ENCODE data around the gene COL16A1.

COL16A1 gene

GRCh38 chr1:31667065-31667785 lies 36.6 kb downstream of the COL16A1 start:
- DNase-seq (ENCODE audit: low read depth in 2 of 2, low spot score in 1 of 2) = no peak

GRCh38 chr1:31666263-31666963 lies 37.4 kb downstream of the COL16A1 start:
- no peak for DNase-seq (ENCODE audit: low read depth in 2 of 2, low spot score in 1 of 2)

GRCh38 chr1:31665234-31665878 lies 38.5 kb downstream of the COL16A1 start:
- no peak for DNase-seq (ENCODE audit: low read depth in 2 of 2, low spot score in 1 of 2)

- DNase-seq (ENCODE audit: low read depth in 2 of 2, low spot score in 1 of 2) = no peak
Measured at GRCh38 chr1:31664528-31664927, 39.3 kb downstream of the COL16A1 start.

GRCh38 chr1:31663622-31664452 lies 40.0 kb downstream of the COL16A1 start:
- peak; percentile 29 to 44 for DNase-seq (ENCODE audit: low read depth in 2 of 2, low spot score in 1 of 2)

- no peak for DNase-seq (ENCODE audit: low read depth in 2 of 2, low spot score in 1 of 2)
Measured at GRCh38 chr1:31662463-31662862, 41.4 kb downstream of the COL16A1 start.

GRCh38 chr1:31661856-31662255 lies 42.0 kb downstream of the COL16A1 start:
- no peak for DNase-seq (ENCODE audit: low read depth in 2 of 2, low spot score in 1 of 2)

GRCh38 chr1:31660871-31661455 lies 42.9 kb downstream of the COL16A1 start:
- no peak for DNase-seq (ENCODE audit: low read depth in 2 of 2, low spot score in 1 of 2)

GRCh38 chr1:31659889-31660288 lies 43.9 kb downstream of the COL16A1 start:
- no peak for DNase-seq (ENCODE audit: low read depth in 2 of 2, low spot score in 1 of 2)

- DNase-seq (ENCODE audit: low read depth in 2 of 2, low spot score in 1 of 2) = no peak
Measured at GRCh38 chr1:31658721-31659120, 45.1 kb downstream of the COL16A1 start.

GRCh38 chr1:31657972-31658510 lies 45.8 kb downstream of the COL16A1 start:
- no peak for DNase-seq (ENCODE audit: low read depth in 2 of 2, low spot score in 1 of 2)

- DNase-seq (ENCODE audit: low read depth in 2 of 2, low spot score in 1 of 2) = no peak
Measured at GRCh38 chr1:31657020-31657804, 46.6 kb downstream of the COL16A1 start.

GRCh38 chr1:31655756-31656155 lies 48.1 kb downstream of the COL16A1 start:
- DNase-seq (ENCODE audit: low read depth in 2 of 2, low spot score in 1 of 2) = no peak

GRCh38 chr1:31655104-31655503 lies 48.7 kb downstream of the COL16A1 start:
- DNase-seq (ENCODE audit: low read depth in 2 of 2, low spot score in 1 of 2) = no peak

GRCh38 chr1:31654474-31654776 lies 49.4 kb downstream of the COL16A1 start:
- DNase-seq (ENCODE audit: low read depth in 2 of 2, low spot score in 1 of 2) = no peak

GRCh38 chr1:31653717-31654473 lies 49.9 kb downstream of the COL16A1 start:
- DNase-seq (ENCODE audit: low read depth in 2 of 2, low spot score in 1 of 2) = no peak

- no peak for DNase-seq (ENCODE audit: low read depth in 2 of 2, low spot score in 1 of 2)
Measured at GRCh38 chr1:31652891-31653499, 50.8 kb downstream of the COL16A1 start.

- no peak for DNase-seq (ENCODE audit: low read depth in 2 of 2, low spot score in 1 of 2)
Measured at GRCh38 chr1:31651766-31652165, 52.1 kb downstream of the COL16A1 start.

- no peak for DNase-seq (ENCODE audit: low read depth in 2 of 2, low spot score in 1 of 2)
Measured at GRCh38 chr1:31651089-31651420, 52.8 kb downstream of the COL16A1 start.
